WTC11 (cell line): ENCODE data around the gene TNFSF13B. TPM values are rescaled to one million over a fixed set of nuclear protein-coding genes. Genes with fewer than 3 reads are reported as not detected.

Experiments
- ATAC-seq: fragments of 200-7000 bp; cut with Tn5 transposase; 2 replicates; pipeline ENCODE4 v1.10.0; 2021; ENCODE audit warnings: mild to moderate bottlenecking, moderate library complexity
- CTCF ChIA-PET: fragments of 300-600 bp; sonication (Branson Sonifier 250); formaldehyde crosslinking; loops from one replicate; lab custom pipeline; 2021; ENCODE audit warnings: antibody characterized with exemption; lab: Charles Lee
- POLR2A ChIA-PET: fragments of 350-600 bp; sonication (Branson Sonifier 250); formaldehyde crosslinking; loops from one replicate; lab custom pipeline; 2021; ENCODE audit warnings: antibody characterized with exemption; lab: Charles Lee
- DNase-seq: peaks from one replicate; pipeline ENCODE4 v3.0.0; 2021; ENCODE audit warnings: low spot score
- H3K27ac Mint-ChIP-seq: 2 replicates; pipeline ENCODE4 v1.8.0; 2021; ENCODE audit warnings: mixed read lengths
- H3K27me3 Mint-ChIP-seq: 2 replicates; pipeline ENCODE4 v1.8.0; 2021; ENCODE audit warnings: low read depth, mild to moderate bottlenecking, moderate library complexity, mixed read lengths
- H3K36me3 Mint-ChIP-seq: 2 replicates; pipeline ENCODE4 v1.8.0; 2021; ENCODE audit warnings: mixed read lengths
- H3K4me1 Mint-ChIP-seq: 2 replicates; pipeline ENCODE4 v1.8.0; 2022; ENCODE audit warnings: mixed read lengths
- H3K4me3 Mint-ChIP-seq: 2 replicates; pipeline ENCODE4 v1.8.0; 2021; ENCODE audit warnings: mild to moderate bottlenecking, moderate library complexity, mixed read lengths
- H3K9me3 Mint-ChIP-seq: 2 replicates; pipeline ENCODE4 v1.8.0; 2021; ENCODE audit warnings: mixed read lengths
- CREB1 ChIP-seq: sonication (generic); formaldehyde crosslinking; IDR thresholded peaks from 2 replicates; pipeline ENCODE4 v1.8.0; 2023; ENCODE audit warnings: mild to moderate bottlenecking, missing genetic modification reagents
- CREM ChIP-seq: sonication (generic); formaldehyde crosslinking; IDR thresholded peaks from 2 replicates; pipeline ENCODE4 v1.8.1; 2022; ENCODE audit warnings: mild to moderate bottlenecking, missing genetic modification reagents, moderate library complexity
- ETV6 ChIP-seq: sonication (generic); formaldehyde crosslinking; IDR thresholded peaks from 2 replicates; pipeline ENCODE4 v1.8.1; 2022; ENCODE audit warnings: mild to moderate bottlenecking, missing genetic modification reagents
- NFYB ChIP-seq: sonication (generic); formaldehyde crosslinking; conservative IDR thresholded peaks from 2 replicates; pipeline ENCODE4 v1.8.0; 2022; ENCODE audit warnings: low read depth, missing genetic modification reagents
- OVOL2 ChIP-seq: fragments of 250-450 bp; sonication (Bioruptor Pico); IDR thresholded peaks from 2 replicates; pipeline ENCODE4 v1.9.0; 2021; ENCODE audit warnings: mild to moderate bottlenecking, borderline replicate concordance
- SMAD3 ChIP-seq: sonication (generic); formaldehyde crosslinking; IDR thresholded peaks from 2 replicates; pipeline ENCODE4 v1.8.0; 2022; ENCODE audit warnings: missing genetic modification reagents, mild to moderate bottlenecking, borderline replicate concordance
- SMAD4 ChIP-seq: sonication (generic); formaldehyde crosslinking; IDR thresholded peaks from 2 replicates; pipeline ENCODE4 v1.8.0; 2022; ENCODE audit warnings: mild to moderate bottlenecking, missing genetic modification reagents
- TEAD4 ChIP-seq: sonication (generic); formaldehyde crosslinking; IDR thresholded peaks from 2 replicates; pipeline ENCODE4 v1.8.0; 2022; ENCODE audit warnings: mild to moderate bottlenecking, missing genetic modification reagents
- ZBTB43 ChIP-seq: sonication (generic); formaldehyde crosslinking; IDR thresholded peaks from 2 replicates; pipeline ENCODE4 v1.8.1; 2023; ENCODE audit warnings: mild to moderate bottlenecking, missing genetic modification reagents
- ZNF232 ChIP-seq: sonication (generic); formaldehyde crosslinking; IDR thresholded peaks from 2 replicates; pipeline ENCODE4 v1.8.0; 2022; ENCODE audit warnings: mild to moderate bottlenecking, missing genetic modification reagents
- ZNF425 ChIP-seq: fragments of 250-450 bp; sonication (Bioruptor Pico); conservative IDR thresholded peaks from 2 replicates; pipeline ENCODE4 v1.9.0; 2021; ENCODE audit warnings: mild to moderate bottlenecking
- total RNA-seq: library from RNA; stranded (reverse); gene quantifications from 3 replicates; pipeline ENCODE4 v1.2.3, GENCODE V29; 2021
- TF ChIP-seq, protein P1 (sequence below): fragments of 200-600 bp; IDR thresholded peaks from 2 replicates; pipeline ENCODE4 v1.8.0; 2022; ENCODE audit warnings: antibody characterized with exemption
- TF ChIP-seq, protein P2 (sequence below): sonication (generic); formaldehyde crosslinking; IDR thresholded peaks from 2 replicates; pipeline ENCODE4 v1.8.0; 2022; ENCODE audit warnings: mild to moderate bottlenecking, missing genetic modification reagents
- TF ChIP-seq, protein P3 (sequence below): sonication (generic); formaldehyde crosslinking; IDR thresholded peaks from 2 replicates; pipeline ENCODE4 v1.8.0; 2022; ENCODE audit warnings: mild to moderate bottlenecking, missing genetic modification reagents

TNFSF13B gene
- total RNA-seq, 1 experiment from 2014 or later: 0.39 TPM

DNA sequence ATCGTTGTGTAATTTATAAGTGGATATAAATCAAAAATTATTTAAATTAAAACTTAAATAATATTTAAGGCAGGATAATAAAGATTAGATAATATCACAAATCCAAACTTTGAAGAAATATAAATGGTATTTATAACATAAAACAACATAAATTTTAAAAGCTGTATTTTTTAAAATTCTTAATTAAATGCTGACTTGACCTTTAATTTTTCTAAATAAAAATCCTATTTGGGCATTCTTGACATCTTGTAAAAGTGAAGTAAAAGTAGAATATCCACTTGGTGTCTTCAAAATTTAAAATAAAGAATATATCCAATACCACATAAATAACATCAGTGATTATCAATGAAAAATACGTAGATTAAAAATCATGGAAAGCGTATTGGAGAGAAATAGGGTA is 87.7 kb downstream of the TNFSF13B start:
- TF ChIP-seq OVOL2 (CRISPR knock-in tag) (no peak), NFYB (no peak), ZNF425 (CRISPR knock-in tag) (no peak), ZNF232 (no peak), SMAD4 (CRISPR knock-in tag) (no peak), ZBTB43 (CRISPR knock-in tag) (no peak), TEAD4 (CRISPR knock-in tag) (no peak), SMAD3 (CRISPR knock-in tag) (no peak), CREB1 (CRISPR knock-in tag) (no peak), CREM (CRISPR knock-in tag) (no peak), ETV6 (CRISPR knock-in tag) (no peak)
- TF ChIP-seq, protein P1, sequence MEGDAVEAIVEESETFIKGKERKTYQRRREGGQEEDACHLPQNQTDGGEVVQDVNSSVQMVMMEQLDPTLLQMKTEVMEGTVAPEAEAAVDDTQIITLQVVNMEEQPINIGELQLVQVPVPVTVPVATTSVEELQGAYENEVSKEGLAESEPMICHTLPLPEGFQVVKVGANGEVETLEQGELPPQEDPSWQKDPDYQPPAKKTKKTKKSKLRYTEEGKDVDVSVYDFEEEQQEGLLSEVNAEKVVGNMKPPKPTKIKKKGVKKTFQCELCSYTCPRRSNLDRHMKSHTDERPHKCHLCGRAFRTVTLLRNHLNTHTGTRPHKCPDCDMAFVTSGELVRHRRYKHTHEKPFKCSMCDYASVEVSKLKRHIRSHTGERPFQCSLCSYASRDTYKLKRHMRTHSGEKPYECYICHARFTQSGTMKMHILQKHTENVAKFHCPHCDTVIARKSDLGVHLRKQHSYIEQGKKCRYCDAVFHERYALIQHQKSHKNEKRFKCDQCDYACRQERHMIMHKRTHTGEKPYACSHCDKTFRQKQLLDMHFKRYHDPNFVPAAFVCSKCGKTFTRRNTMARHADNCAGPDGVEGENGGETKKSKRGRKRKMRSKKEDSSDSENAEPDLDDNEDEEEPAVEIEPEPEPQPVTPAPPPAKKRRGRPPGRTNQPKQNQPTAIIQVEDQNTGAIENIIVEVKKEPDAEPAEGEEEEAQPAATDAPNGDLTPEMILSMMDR: no peak
- TF ChIP-seq, protein P2, sequence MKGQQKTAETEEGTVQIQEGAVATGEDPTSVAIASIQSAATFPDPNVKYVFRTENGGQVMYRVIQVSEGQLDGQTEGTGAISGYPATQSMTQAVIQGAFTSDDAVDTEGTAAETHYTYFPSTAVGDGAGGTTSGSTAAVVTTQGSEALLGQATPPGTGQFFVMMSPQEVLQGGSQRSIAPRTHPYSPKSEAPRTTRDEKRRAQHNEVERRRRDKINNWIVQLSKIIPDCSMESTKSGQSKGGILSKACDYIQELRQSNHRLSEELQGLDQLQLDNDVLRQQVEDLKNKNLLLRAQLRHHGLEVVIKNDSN: no peak
- TF ChIP-seq, protein P3, sequence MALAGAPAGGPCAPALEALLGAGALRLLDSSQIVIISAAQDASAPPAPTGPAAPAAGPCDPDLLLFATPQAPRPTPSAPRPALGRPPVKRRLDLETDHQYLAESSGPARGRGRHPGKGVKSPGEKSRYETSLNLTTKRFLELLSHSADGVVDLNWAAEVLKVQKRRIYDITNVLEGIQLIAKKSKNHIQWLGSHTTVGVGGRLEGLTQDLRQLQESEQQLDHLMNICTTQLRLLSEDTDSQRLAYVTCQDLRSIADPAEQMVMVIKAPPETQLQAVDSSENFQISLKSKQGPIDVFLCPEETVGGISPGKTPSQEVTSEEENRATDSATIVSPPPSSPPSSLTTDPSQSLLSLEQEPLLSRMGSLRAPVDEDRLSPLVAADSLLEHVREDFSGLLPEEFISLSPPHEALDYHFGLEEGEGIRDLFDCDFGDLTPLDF (CRISPR knock-in tag): no peak
- H3K36me3 Mint-ChIP-seq: no peaks in the 10 kb centered on the region
- H3K4me3 Mint-ChIP-seq: no peak overlapping the region
- peaks cover 14% of the 10 kb centered on the region for H3K4me1 Mint-ChIP-seq
- DNase-seq: no peak
- POLR2A ChIA-PET: no interaction called here
- H3K27ac Mint-ChIP-seq: no peak overlapping the region
- no peaks in the 10 kb centered on the region for H3K9me3 Mint-ChIP-seq
- CTCF ChIA-PET: no interaction called here
- H3K27me3 Mint-ChIP-seq: no peaks in the 10 kb centered on the region
- ATAC-seq: no peak

Other genes starting within 250 kb of the TNFSF13B start
- gene LIG4, start 54.2 kb upstream of the TNFSF13B start, total RNA-seq: 5.7 to 6.0 TPM (median 5.9 TPM) in 3 replicates
- 5.1 to 5.4 TPM (median 5.4 TPM) in 3 replicates for gene ABHD13, start 51.3 kb upstream of the TNFSF13B start, total RNA-seq